Measurements from ENCODE around the gene DAD1.

DNA sequence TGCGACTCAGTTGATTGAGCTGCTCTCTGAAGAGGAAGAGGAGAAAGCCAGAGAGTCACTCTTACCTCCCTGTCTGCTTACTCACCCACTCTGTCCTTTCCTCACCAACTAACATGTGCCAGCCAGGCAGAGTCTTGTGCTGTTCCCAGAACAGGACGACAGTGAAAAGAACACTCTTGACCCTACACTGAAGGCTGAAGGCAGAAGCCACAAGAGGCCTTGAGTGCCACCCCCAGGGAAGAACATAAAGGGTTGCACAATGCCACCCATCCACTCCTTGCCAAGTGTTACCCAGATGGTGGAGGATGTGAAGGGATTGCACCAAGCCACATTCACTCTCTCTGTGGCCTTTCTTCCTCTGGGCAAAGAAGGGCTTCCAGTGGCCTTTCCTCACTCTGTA lies 21.9 kb upstream of the DAD1 start:
- no peak for TF ChIP-seq TAF1 (IDR thresholded peaks at IDR 0.05; ENCODE audit: borderline replicate concordance, low read depth, low read length)
- TF ChIP-seq POLR2A (IDR thresholded peaks at IDR 0.05; ENCODE audit: low read depth, low read length): no peak

Data from GM12892 (cell line).